ENCODE results near the gene ACRV1.

DNA sequence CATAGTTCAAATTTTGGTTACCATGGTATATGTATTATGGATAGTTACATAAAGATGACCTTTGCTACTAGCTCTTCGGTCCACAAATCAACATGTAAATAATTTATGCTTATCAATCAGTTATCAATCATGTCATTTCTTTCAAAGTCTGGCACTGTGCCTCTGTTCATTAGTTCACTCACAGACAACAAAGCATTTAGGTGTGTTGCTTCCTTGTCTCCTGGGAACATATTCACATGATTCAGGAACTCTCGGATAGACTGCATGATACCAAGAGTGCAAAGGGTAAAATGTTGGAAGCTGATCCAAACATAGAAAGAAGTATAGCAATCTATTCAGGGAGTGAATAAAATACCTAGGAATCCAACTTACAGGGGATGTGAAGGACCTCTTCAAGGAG, 14.3 kb upstream of the ACRV1 start:
- TF ChIP-seq EZH2 (IDR thresholded peaks at IDR 0.05; ENCODE audit: low read length, missing control alignments), result no peak
- TF ChIP-seq, protein P1, sequence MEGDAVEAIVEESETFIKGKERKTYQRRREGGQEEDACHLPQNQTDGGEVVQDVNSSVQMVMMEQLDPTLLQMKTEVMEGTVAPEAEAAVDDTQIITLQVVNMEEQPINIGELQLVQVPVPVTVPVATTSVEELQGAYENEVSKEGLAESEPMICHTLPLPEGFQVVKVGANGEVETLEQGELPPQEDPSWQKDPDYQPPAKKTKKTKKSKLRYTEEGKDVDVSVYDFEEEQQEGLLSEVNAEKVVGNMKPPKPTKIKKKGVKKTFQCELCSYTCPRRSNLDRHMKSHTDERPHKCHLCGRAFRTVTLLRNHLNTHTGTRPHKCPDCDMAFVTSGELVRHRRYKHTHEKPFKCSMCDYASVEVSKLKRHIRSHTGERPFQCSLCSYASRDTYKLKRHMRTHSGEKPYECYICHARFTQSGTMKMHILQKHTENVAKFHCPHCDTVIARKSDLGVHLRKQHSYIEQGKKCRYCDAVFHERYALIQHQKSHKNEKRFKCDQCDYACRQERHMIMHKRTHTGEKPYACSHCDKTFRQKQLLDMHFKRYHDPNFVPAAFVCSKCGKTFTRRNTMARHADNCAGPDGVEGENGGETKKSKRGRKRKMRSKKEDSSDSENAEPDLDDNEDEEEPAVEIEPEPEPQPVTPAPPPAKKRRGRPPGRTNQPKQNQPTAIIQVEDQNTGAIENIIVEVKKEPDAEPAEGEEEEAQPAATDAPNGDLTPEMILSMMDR (conservative IDR thresholded peaks at IDR 0.05 in 1 of 2, IDR thresholded peaks at IDR 0.05 in 1 of 2; ENCODE audit: low read depth in 1 of 2, low read length in 2 of 2), result no peak
